ENCODE data around the gene PGAM2. TPM values are rescaled to one million over a fixed set of nuclear protein-coding genes. Genes with fewer than 3 reads are reported as not detected.

The PGAM2 gene
- total RNA-seq, 1 donor from 2014 or later, result 13.3 TPM

DNA sequence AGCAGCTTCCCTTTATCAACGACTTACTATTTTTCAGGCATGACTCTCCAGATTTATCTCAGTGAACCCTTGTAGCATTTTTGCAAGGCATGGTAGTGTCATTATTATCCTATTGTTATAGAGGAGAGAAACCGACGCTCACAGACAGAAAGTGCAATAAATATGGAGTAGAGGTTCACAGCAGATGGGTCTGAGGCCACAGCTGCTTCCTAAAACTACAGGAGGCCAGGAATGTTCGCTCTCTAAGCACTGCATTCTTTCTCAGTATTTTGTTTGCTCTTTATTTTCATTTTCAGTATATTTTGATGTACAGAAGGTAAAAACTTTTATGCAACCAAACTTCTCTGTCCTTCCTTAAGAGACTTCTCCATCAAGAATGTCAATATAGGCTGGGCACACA lies 34.3 kb upstream of the PGAM2 start:
- TF ChIP-seq, protein P1, sequence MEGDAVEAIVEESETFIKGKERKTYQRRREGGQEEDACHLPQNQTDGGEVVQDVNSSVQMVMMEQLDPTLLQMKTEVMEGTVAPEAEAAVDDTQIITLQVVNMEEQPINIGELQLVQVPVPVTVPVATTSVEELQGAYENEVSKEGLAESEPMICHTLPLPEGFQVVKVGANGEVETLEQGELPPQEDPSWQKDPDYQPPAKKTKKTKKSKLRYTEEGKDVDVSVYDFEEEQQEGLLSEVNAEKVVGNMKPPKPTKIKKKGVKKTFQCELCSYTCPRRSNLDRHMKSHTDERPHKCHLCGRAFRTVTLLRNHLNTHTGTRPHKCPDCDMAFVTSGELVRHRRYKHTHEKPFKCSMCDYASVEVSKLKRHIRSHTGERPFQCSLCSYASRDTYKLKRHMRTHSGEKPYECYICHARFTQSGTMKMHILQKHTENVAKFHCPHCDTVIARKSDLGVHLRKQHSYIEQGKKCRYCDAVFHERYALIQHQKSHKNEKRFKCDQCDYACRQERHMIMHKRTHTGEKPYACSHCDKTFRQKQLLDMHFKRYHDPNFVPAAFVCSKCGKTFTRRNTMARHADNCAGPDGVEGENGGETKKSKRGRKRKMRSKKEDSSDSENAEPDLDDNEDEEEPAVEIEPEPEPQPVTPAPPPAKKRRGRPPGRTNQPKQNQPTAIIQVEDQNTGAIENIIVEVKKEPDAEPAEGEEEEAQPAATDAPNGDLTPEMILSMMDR (IDR thresholded peaks at IDR 0.05; ENCODE audit: partially characterized antibody, unreplicated experiment), result no peak
- no peaks in the 10 kb centered on the region for H3K9me3 Mint-ChIP-seq (ENCODE audit: unreplicated experiment)
- H3K27me3 Mint-ChIP-seq (ENCODE audit: unreplicated experiment), result peaks cover 5% of the 10 kb centered on the region
- H3K4me3 Mint-ChIP-seq (ENCODE audit: unreplicated experiment), result no peak overlapping the region
- peaks cover 11% of the 10 kb centered on the region for H3K4me1 Mint-ChIP-seq (ENCODE audit: low read depth, unreplicated experiment)
- peak overlapping the region; percentile 73 for H3K27ac Mint-ChIP-seq (ENCODE audit: unreplicated experiment)
- H3K36me3 Mint-ChIP-seq (ENCODE audit: unreplicated experiment), result no peaks in the 10 kb centered on the region
- no peak for DNase-seq

DNA sequence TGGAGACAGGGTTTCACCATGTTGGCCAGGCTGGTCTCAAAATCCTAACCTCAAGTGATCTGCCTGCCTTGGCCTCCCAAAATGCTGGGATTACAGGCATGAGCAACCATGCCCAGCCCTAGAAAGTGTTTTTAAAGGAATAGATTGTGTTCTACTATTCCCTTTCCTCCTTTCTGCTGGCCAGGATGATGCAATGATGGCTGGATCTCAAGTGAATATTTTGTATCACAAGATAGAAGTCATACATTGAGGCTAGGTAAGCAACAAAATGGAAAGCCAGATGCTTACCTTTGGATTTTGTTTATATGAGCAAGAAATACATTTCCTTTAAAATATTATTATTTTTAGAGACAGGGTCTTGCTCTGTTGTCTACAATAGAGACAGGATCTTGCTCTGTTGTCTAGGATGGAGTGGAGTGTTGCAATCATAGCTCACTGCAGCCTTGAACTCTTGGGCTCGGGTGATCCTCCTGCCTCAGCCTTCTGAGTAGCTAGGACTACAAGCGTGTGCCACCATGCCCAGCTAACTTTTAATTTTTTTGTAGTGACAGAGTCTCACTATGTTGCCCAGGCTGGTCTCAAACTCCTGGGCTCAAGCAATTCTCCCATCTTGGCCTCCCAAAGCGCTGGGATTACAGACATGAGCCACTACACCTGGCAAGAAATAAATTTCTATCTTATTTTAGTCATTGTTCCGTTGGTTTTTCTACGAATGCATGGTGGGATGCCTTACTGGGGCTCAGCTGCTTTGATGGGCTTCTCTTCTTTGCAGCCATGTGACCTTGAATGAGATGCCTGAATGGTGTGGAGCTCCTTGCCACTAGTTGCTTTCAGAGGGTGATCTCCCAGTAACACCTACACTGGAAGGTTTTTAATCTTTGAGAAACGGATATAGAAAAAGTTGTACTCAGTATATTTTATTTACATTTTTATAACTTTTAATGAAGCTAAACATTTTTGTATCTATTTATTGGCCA lies 33.0 kb upstream of the PGAM2 start:
- Mint-ChIP-seq H3K4me1 (ENCODE audit: low read depth, unreplicated experiment) (peaks cover 11% of the 10 kb centered on the region), H3K27me3 (ENCODE audit: unreplicated experiment) (peaks cover 5% of the 10 kb centered on the region), H3K27ac (ENCODE audit: unreplicated experiment) (no peak overlapping the region)

DNA sequence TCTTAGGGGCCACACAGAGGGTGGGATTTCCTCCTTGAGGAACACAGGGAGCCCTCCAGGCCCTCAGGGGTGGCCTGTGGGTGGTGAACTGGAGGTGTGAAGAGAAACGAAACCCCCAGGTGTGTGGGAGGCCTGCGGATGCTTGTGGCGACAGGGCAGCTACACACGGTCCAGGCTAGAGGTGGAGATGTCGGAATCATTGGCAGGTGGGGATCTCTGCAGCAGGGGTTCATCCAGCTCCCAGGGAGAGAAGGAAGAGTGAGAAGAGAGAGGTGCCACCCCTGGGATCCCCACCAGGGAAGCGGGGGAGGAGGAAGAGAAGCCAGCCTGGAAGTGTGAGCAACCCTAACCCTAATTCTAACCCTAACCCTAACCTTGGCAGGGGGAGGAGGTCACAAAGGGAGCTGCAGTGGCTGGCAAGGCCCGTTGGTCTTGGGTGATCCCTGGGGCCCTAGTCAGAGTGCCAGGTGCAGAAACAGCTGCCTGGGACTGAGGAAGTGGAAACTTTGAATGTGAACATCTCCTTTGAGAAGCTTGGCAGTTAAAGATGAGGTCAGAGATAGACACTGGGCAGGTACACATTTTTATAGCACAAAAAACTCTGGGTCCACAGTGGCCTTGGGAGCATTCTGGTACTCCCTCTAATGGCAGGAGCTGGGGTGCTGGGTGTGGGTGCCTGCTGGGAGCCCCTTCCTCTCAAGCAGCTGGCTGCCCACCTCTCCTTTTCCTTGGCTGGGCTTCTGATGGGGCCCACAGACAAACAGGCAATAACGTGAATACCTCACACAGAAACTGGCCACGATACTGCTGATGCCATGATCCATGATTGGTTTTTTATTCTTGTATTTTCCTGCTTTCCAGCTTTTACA lies 31.9 kb upstream of the PGAM2 start:
- Mint-ChIP-seq H3K4me1 (ENCODE audit: low read depth, unreplicated experiment) (peaks cover 9% of the 10 kb centered on the region), H3K27ac (ENCODE audit: unreplicated experiment) (no peak overlapping the region), H3K27me3 (ENCODE audit: unreplicated experiment) (peaks cover under 1% of the 10 kb centered on the region), H3K4me3 (ENCODE audit: unreplicated experiment) (no peak overlapping the region), H3K36me3 (ENCODE audit: unreplicated experiment) (no peaks in the 10 kb centered on the region), H3K9me3 (ENCODE audit: unreplicated experiment) (no peaks in the 10 kb centered on the region)
- TF ChIP-seq, protein P1 (IDR thresholded peaks at IDR 0.05; ENCODE audit: partially characterized antibody, unreplicated experiment), result no peak
- DNase-seq, result no peak

More for the DNA sequence above, 33.0 kb upstream of the PGAM2 start:
- H3K9me3 Mint-ChIP-seq (ENCODE audit: unreplicated experiment), result no peaks in the 10 kb centered on the region
- no peak overlapping the region for H3K4me3 Mint-ChIP-seq (ENCODE audit: unreplicated experiment)
- TF ChIP-seq, protein P1 (IDR thresholded peaks at IDR 0.05; ENCODE audit: partially characterized antibody, unreplicated experiment), result no peak
- H3K36me3 Mint-ChIP-seq (ENCODE audit: unreplicated experiment), result no peaks in the 10 kb centered on the region
- DNase-seq, result no peak

DNA sequence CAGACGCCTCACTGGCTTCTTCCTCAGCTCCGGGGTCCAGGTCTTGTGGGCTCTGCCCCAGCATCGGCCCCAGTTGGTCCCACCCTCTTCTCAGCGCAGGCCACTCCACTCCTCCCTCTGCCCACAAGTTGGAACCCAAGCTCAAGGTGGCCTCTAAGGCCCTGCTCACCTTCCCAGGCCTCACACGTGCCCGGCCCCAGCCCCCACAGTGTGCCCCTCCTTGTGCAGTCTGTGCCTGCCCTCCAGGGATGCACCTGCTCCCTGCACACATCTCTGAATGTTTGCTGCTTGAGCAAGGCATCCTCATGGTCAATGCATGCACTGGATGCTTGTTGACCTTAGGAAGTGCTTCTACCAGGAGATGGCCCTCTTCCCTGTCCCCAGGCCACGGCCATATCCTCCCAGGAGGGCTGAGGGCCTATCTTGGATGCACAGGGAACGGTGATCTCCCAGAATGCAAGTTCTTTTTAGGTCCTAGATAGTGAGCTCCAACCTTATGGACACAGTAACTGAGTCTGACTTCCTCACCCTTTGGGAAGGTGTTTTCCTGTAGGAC lies 31.0 kb upstream of the PGAM2 start:
- H3K27ac Mint-ChIP-seq (ENCODE audit: unreplicated experiment), result no peak overlapping the region
- peaks cover 10% of the 10 kb centered on the region for H3K4me1 Mint-ChIP-seq (ENCODE audit: low read depth, unreplicated experiment)
- TF ChIP-seq, protein P1 (IDR thresholded peaks at IDR 0.05; ENCODE audit: partially characterized antibody, unreplicated experiment), result no peak
- H3K9me3 Mint-ChIP-seq (ENCODE audit: unreplicated experiment), result no peaks in the 10 kb centered on the region
- no peak overlapping the region for H3K4me3 Mint-ChIP-seq (ENCODE audit: unreplicated experiment)
- DNase-seq, result no peak
- peaks cover 4% of the 10 kb centered on the region for H3K27me3 Mint-ChIP-seq (ENCODE audit: unreplicated experiment)
- H3K36me3 Mint-ChIP-seq (ENCODE audit: unreplicated experiment), result no peaks in the 10 kb centered on the region

Data from glutamatergic neuron (in vitro differentiated cells).